HK-2 (cell line): ENCODE results near the gene TWF2.

Experiments
- DNase-seq: peaks from one replicate; pipeline ENCODE4 v3.0.0-alpha.2; 2018; ENCODE audit not compliant: unreplicated experiment

TWF2 gene

DNA sequence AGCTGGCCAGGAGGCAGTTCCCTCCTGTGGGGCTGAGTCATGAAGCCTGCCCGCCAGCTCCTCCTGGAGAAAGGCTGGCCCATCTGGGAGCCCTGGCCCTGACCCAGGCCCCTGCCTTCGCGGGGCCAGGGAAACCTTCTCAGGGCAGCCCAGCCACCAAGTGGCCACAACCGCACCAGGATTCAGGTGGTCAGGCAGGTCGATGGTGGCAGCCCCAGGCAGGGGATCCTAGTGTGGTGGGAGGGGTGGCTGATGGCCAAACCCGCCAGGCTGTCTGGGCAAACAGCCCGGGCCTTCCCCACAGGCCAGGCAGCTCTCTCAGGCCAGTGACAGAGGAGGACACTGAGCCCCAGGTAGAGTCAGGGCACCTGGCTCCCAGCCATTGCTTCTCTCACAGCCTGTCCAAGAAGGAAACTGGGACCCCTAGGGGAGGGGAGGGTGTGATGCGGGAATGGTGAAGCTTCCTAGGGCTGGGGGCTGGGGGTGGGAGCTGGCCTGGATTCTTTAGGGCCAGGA, 1.2 kb downstream of the TWF2 start:
- DNase-seq = peak; percentile 85

DNA sequence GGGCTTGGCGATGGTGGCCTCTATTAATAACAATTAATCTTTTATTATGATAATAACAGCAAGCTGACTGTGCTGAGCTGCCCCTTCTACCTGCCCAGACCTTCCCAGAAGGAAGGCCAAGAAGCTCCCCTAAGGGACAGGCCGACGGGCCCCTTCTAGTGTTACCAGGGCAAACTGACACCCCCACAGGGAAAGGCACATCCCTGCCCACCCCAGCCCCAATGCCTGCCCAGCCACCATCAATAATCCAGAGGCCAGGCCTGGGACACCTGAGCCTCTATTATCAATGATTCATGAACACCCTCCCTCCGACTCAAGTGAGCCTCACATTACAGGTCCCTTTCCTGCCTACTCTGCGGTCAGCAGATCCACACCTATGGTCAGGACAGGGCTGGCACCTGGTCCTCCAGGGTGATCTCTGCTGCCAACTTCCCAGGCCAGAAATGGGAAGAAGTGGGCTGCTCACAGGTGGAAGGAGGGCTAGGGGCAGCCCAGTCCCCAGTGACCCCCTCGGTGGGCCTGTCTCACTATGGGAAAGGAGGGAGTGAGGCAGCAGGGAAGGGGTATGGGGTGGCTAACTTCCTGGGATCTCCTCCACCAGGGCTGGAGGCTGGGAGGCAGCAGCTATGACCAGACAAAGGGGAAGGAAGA, 1.8 kb downstream of the TWF2 start:
- DNase-seq = no peak

DNA sequence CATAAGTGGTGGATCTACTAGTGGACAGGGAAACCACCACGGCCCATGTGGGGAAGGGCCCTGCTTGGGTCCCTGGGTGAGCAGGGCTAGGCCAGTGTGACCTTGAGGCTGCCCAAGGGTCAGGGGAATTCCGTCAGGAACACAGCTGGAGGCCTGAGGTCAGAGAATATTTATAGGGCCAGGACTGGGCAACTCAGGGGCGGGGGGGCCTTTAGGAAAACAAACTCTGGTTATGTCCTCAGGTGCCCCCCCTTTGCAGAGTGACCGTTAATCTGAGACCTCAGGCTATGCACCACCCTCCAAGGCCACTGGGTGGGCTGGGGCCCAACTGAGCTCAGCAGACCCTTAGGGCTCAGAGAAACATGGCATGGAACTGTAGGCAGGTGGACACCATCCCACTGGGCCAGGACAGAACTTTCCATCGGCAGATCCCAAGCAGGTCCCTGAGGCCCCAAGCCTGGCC, 2.5 kb downstream of the TWF2 start:
- no peak for DNase-seq

- DNase-seq = no peak
Measured at GRCh38 chr3:52234516-52235447, 4.2 kb downstream of the TWF2 start.

- DNase-seq = no peak
Measured at GRCh38 chr3:52233968-52234367, 5.0 kb downstream of the TWF2 start.

DNA sequence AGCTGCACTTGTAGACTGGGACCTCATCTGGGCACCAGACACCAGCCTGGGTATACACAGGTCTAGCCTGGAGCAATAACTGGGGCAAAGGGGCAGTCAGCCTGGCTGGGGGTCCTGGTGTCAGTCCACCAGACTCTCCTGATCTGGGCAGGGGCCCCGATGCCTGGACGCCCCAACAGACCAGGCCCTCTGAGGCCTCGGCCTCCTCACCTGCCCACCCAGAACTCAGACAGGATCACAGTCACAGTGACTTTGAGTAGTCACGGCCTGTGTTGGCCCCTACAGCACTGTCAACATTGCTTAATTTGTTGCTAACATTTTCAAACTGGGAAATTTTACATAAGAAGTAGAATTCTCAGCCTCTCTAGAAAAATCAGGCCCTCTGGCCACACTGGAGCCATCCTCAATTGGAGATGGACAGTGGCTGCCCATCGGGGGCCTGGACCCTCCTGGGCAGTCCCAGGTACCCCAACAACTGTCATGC, 5.8 kb downstream of the TWF2 start:
- no peak for DNase-seq

DNA sequence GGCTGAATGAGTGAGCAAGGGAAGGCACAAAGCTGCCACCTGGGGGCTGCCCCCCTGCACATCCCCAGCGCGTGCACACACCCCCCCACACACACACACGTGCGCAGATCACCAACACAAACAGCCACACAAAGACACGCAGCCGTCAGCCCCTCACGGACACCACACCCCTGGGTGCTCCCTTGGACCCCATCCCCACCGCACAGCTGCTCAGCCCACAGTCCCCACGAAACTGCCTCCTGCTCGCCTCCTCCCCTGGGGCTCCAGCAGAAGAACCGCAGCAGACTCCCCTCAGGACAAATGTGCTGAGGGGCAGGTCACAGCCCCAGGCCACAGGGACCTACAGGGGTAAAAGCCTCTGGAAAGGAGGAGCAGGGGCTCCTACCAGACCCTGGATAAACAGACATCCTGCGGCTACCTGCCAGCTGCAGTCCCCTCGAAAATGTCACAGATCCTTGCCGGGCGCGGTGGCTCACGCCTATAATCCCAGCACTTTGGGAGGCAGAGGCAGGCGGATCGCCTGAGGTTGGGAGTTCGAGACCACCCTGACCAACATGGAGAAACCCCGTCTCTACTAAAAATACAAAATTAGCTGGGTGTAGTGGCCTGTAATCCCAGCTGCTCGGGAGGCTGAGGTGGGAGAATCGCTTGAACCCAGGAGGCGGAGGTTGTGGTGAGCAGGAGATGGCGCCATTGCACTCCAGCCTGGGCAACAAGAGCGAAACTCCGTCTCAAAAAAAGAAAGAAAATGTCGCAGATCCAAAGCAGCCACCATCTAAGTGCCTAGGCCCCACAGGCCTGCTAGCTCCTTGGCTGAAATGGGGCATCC, 6.5 kb downstream of the TWF2 start:
- no peak for DNase-seq

GRCh38 chr3:52231502-52232278, 7.3 kb downstream of the TWF2 start:
- peak; percentile 72 for DNase-seq

DNA sequence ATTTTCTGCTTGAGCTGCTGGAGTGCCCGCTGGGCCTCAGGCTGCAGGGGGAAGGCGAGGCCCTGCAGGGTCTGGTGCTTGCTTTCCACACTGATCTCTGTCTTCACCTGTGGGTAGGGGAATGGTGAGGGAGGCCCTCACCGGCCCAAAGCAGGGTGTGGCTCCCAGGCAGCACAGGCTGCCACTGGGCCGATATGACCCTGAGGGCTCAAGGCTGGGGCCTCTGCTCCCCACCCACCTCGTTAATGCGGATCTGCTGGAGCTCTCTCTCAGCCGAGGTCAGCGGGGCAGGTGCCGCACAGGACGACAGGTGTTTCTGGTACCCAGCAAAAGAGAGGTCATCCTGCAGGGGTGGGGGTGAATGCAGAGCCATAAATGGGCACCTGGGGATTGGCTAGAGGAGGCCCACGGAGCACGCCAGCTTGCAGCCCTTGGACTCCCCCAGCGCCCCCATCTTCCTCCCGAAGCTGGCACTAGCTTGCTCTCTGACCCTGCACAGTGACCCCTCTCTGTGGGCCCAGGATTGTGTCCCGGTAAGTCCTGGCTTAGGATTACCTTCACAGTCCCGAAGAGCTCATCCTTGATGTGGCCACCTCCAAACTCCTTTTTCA, 8.0 kb downstream of the TWF2 start:
- no peak for DNase-seq

DNA sequence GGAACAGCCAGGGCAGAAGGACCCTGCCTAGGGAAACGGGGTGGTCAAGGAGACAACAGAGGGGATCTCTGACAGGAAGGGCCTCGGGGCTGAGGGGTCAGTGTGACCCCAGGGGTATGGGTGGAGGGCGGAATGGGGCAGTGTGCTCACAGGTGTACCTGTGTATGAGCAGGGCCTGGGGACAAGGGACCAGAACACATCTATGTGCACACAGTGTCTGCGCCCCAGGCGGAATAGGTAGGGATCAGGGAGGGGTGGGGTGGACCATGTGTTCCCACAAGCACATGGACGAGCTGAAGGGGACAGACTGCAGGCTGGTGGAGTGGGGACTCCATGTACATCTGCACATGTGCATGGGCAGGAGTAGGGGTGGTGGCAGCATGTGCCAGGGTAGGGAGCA, 8.5 kb downstream of the TWF2 start:
- no peak for DNase-seq

- DNase-seq = no peak
Measured at GRCh38 chr3:52229656-52230055, 9.3 kb downstream of the TWF2 start.

DNA sequence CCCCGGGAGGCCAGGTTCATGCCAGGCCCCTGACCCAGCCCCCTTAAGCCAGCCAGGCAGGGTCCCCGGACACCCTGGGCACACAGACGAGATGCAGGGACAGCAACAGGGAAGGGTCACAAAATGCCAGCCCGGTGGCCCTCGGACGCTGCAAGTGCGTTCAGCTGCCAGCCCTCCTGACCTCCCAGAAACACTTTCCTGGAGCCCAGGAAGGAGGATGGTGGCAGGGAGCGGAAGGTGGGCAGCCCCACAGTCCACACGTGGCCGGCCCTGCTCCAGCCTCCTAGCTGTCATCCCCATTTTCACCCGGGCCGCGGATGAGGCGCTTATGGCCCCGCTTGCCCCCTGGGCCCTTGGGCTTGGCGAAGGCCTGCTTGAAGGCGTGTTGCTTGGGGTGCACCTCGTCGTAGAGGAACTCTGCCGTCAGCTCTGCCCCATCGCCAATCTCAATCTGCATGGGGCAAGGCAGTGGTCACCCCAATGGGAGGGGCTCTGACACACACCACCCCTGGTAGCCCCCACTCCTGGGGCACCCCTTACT, 10.1 kb downstream of the TWF2 start:
- no peak for DNase-seq

DNA sequence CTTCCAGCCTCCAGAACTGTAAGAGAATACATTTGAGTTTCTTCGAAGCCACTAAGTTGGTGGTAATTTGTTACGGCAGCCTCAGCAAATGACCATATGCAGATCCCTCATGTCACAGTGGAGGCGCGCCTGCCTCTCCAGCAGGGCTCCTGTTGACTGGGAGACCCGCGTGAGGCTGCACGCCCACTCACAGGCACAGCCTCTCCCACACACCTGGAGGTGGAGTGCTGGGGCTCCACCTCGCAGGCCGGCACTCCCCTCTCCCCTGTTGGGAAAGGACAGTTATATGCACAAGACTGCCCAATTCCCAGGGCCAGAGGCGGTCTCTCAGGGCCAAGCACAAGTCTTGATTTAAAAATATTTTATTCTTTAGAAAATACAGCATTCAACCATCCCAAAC, 10.7 kb downstream of the TWF2 start:
- DNase-seq = no peak

DNA sequence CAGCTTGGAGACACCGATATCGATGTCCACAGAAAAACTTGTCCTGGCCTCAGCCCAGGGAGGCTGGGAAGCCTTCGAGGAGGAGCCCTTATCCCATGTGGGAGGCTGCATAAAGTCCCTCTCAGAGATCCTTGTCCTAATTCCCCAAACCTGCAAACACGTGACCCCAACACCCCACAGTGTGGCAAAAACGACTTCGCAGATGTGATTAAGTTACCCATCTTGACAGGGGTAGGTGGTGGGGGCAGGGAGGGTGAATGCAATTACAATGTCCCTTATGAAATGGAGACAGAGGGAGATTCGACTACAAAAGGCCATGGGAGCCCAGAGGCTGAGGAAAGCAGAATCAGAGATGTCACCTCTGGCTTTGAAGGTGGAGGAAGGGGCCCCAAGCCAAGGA, 11.2 kb downstream of the TWF2 start:
- DNase-seq = no peak

DNA sequence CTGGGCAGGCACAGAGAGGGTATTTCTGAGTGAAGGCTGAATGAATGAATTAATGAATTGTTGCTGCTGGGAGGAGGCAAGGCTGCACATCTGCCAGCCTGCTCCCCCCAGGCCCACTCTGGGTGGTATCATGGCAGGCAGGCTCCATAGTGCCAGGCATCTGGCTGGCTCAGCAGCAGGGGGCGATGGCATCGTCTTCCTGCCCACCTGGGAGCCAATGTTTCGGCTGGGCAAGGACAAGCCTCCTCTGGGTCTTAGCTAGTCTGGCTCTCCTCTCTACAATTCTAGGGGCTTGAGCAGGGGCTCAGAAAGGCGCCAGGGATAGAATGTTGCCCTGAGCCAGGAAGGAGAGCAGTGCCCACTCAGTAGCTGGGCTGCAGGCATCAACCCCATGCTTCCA, 11.8 kb downstream of the TWF2 start:
- DNase-seq = no peak

GRCh38 chr3:52226229-52226817, 12.6 kb downstream of the TWF2 start:
- no peak for DNase-seq

- no peak for DNase-seq
Measured at GRCh38 chr3:52225452-52226228, 13.3 kb downstream of the TWF2 start, which contains the start of gene TLR9. TSS of gene TLR9 (minus strand) at chr3:52225645. CDS start at chr3:52225529, 116 bp downstream.

- DNase-seq = no peak
Measured at GRCh38 chr3:52223449-52224408, 15.2 kb downstream of the TWF2 start.
